ENCODE measurements around the gene RANBP10. TPM values are rescaled to one million over a fixed set of nuclear protein-coding genes. Genes with fewer than 3 reads are reported as not detected.

RANBP10 gene
- total and polyA plus RNA-seq, 9 of the 15 experiments (the other 6 are each of a cell fraction or from before 2014, with no cell fraction given), result 0.61 to 19.3 (median 5.9) TPM

DNA sequence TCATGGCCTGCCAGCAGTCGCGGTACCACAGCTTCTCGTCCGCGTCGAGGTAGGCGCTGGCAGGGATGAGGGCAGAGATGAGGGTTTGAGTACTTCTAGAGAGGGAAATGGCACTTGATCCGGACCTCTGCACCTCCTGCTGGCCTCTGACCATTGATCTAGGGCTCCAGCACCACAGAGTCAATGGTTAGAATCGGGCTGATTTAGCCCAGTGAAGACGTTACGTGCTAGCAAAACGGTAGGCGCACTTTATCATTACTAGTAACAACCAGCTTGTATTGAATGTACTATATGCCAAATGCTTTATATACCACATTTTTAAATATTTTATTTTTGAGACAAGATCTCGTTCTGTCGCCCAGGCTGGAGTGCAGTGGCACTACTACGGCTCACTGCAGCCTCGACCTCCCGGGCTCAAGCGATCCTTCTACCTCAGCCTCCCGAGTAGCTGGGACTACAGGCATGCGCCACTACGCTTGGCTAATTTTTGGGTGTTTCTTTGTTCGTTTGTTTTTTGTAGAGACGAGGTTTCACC, 855 bp upstream of the RANBP10 start:
- no peak overlapping the region; the same call in 2 of the 3 replicates for H3K27ac ChIP-seq (ENCODE audit: extremely low read depth, low read depth, low read length)
- peaks cover 25% of the 10 kb centered on the region; the same call in 2 of the 3 replicates for H3K36me3 ChIP-seq (ENCODE audit: control insufficient read depth, insufficient read depth, low read length)
- peak overlapping the region; percentile 92 for H3K4me2 ChIP-seq (ENCODE audit: insufficient read depth, low read length)
- H3K4me1 ChIP-seq (replicated peaks in 1 of 2; ENCODE audit: control insufficient read depth in 2 of 2, insufficient read depth in 2 of 2, low read length in 2 of 2), result peaks cover 15 to 18% of the 10 kb centered on the region in 2 experiments; a peak in 4 of 5 replicates
- H3K9me1 ChIP-seq (ENCODE audit: control insufficient read depth, insufficient read depth, low read length), result no peaks in the 10 kb centered on the region
- in situ Hi-C loops (cut with MboI) (no loop called here), intact Hi-C loops (cut with micrococcal nuclease) (loop anchor here (5.0 kb wide), 1 partner anchor 135 kb away; no protein-coding TSS in a partner anchor)
- H2AFZ ChIP-seq (ENCODE audit: low read depth, low read length), result peak overlapping the region; percentile 98
- H3K79me2 ChIP-seq (ENCODE audit: control insufficient read depth, insufficient read depth, low read length), result peaks cover 31% of the 10 kb centered on the region
- H3K4me3 ChIP-seq, result peak overlapping the region; percentile 98
- no peaks in the 10 kb centered on the region for H3K9me3 ChIP-seq (replicated peaks; ENCODE audit: control insufficient read depth, insufficient read depth, low read depth, low read length)
- CTCF ChIA-PET (ENCODE audit: low intra/inter-chr PET ratio), result no interaction called here
- POLR2A ChIA-PET, result interaction anchor here (0.5 to 1.6 kb wide), 8 partner anchors 9 to 533 kb away, joined by 3 to 12 read pairs (median 3); partner anchors contain the start of gene GFOD2
- WGBS (ENCODE audit: insufficient coverage, low coverage, missing lambda C conversion rate), result 23% methylated on average over 24 of the region's 24 CpGs
- no peaks in the 10 kb centered on the region for H4K20me1 ChIP-seq (replicated peaks; ENCODE audit: control insufficient read depth, insufficient read depth, low read length)
- peak; percentile 9 for ATAC-seq
- no peaks in the 10 kb centered on the region for H3K27me3 ChIP-seq (ENCODE audit: control insufficient read depth in 2 of 2, insufficient read depth in 2 of 2, low read length in 2 of 2)
- BruUV-seq (replicated peaks), result no TSS peak
- no peak for FAIRE-seq
- H3K9ac ChIP-seq (ENCODE audit: insufficient read depth in 1 of 2, low read depth in 2 of 2, low read length in 2 of 2), result peak overlapping the region in 1 of 2 experiments; percentile 86; a peak in 2 of 4 replicates
- DNase-seq (ENCODE audit: extremely low read depth in 1 of 4, low spot score in 3 of 4), result no peak
- TF ChIP-seq HDAC2 (IDR thresholded peaks at IDR 0.05), result peak; percentile 65; the same call in 1 of the 2 replicates
- TF ChIP-seq, protein P1, sequence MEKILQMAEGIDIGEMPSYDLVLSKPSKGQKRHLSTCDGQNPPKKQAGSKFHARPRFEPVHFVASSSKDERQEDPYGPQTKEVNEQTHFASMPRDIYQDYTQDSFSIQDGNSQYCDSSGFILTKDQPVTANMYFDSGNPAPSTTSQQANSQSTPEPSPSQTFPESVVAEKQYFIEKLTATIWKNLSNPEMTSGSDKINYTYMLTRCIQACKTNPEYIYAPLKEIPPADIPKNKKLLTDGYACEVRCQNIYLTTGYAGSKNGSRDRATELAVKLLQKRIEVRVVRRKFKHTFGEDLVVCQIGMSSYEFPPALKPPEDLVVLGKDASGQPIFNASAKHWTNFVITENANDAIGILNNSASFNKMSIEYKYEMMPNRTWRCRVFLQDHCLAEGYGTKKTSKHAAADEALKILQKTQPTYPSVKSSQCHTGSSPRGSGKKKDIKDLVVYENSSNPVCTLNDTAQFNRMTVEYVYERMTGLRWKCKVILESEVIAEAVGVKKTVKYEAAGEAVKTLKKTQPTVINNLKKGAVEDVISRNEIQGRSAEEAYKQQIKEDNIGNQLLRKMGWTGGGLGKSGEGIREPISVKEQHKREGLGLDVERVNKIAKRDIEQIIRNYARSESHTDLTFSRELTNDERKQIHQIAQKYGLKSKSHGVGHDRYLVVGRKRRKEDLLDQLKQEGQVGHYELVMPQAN (IDR thresholded peaks at IDR 0.05; ENCODE audit: borderline replicate concordance), result peak; percentile 93; the same call in 1 of the 2 replicates
- TF ChIP-seq, protein P2, sequence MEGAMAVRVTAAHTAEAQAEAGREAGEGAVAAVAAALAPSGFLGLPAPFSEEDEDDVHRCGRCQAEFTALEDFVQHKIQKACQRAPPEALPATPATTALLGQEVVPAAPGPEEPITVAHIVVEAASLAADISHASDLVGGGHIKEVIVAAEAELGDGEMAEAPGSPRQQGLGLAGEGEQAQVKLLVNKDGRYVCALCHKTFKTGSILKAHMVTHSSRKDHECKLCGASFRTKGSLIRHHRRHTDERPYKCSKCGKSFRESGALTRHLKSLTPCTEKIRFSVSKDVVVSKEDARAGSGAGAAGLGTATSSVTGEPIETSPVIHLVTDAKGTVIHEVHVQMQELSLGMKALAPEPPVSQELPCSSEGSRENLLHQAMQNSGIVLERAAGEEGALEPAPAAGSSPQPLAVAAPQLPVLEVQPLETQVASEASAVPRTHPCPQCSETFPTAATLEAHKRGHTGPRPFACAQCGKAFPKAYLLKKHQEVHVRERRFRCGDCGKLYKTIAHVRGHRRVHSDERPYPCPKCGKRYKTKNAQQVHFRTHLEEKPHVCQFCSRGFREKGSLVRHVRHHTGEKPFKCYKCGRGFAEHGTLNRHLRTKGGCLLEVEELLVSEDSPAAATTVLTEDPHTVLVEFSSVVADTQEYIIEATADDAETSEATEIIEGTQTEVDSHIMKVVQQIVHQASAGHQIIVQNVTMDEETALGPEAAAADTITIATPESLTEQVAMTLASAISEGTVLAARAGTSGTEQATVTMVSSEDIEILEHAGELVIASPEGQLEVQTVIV (CRISPR knock-in tag; IDR thresholded peaks at IDR 0.05; ENCODE audit: borderline replicate concordance), result no peak
- peak; percentile 19 for TF ChIP-seq PHF20 (IDR thresholded peaks at IDR 0.05; ENCODE audit: partially characterized antibody)
- 0 out of 4 replicates have a peak, but pooled peaks have one; percentile 3 to 32 for TF ChIP-seq MNT (conservative IDR thresholded peaks at IDR 0.05)
- TF ChIP-seq RB1 (IDR thresholded peaks at IDR 0.05; ENCODE audit: low read depth), result 0 out of 2 replicates have a peak, but pooled peaks have one; percentile 4
